Activated CD8-positive, alpha-beta memory T cell treated with anti-CD3 and anti-CD28 coated beads, Interleukin-2, amount 50 U/mL, for 24 hours (primary cell): ENCODE measurements around the gene TMEM181.
"Not testable (repeated sequence)": the region's sequence is repeated elsewhere in the genome, so short reads cannot be mapped to it uniquely, and the experiment has no call there.

Source experiments
- DNase-seq: peaks from one replicate; pipeline ENCODE4 v3.0.0-alpha.2; 2020; ENCODE audit errors: extremely low read depth

The TMEM181 gene

GRCh38 chr6:158660333-158660754 is 100.5 kb downstream of the TMEM181 start:
- DNase-seq = no peak

GRCh38 chr6:158661156-158661685 is 101.3 kb downstream of the TMEM181 start:
- no peak for DNase-seq

- no peak for DNase-seq
Measured at GRCh38 chr6:158662607-158662953, 102.7 kb downstream of the TMEM181 start.

GRCh38 chr6:158662954-158663624 is 103.2 kb downstream of the TMEM181 start:
- DNase-seq = no peak

- no peak for DNase-seq
Measured at GRCh38 chr6:158663625-158664165, 103.8 kb downstream of the TMEM181 start.

- DNase-seq = no peak
Measured at GRCh38 chr6:158665332-158665731, 105.4 kb downstream of the TMEM181 start.

GRCh38 chr6:158666628-158667359 is 106.9 kb downstream of the TMEM181 start:
- no peak for DNase-seq

- no peak for DNase-seq
Measured at GRCh38 chr6:158667360-158667981, 107.6 kb downstream of the TMEM181 start.

- no peak for DNase-seq
Measured at GRCh38 chr6:158668707-158669103, 108.8 kb downstream of the TMEM181 start.

GRCh38 chr6:158669145-158670035 is 109.5 kb downstream of the TMEM181 start:
- no peak for DNase-seq

GRCh38 chr6:158672119-158672518 is 112.2 kb downstream of the TMEM181 start:
- DNase-seq = not testable (repeated sequence)

GRCh38 chr6:158672726-158673125 is 112.8 kb downstream of the TMEM181 start:
- no peak for DNase-seq

- DNase-seq = no peak
Measured at GRCh38 chr6:158674342-158675131, 114.6 kb downstream of the TMEM181 start.

- not testable (repeated sequence) for DNase-seq
Measured at GRCh38 chr6:158677094-158677493, 117.2 kb downstream of the TMEM181 start.

GRCh38 chr6:158677906-158678578 is 118.2 kb downstream of the TMEM181 start:
- no peak for DNase-seq

- no peak for DNase-seq
Measured at GRCh38 chr6:158680015-158680414, 120.1 kb downstream of the TMEM181 start.

- DNase-seq = no peak
Measured at GRCh38 chr6:158680481-158680880, 120.6 kb downstream of the TMEM181 start.

GRCh38 chr6:158684311-158684710 is 124.4 kb downstream of the TMEM181 start:
- no peak for DNase-seq

- no peak for DNase-seq
Measured at GRCh38 chr6:158684745-158685324, 124.9 kb downstream of the TMEM181 start.
